T-cell (primary cell): ENCODE data around the gene SMC4. TPM values are rescaled to one million over a fixed set of nuclear protein-coding genes. Genes with fewer than 3 reads are reported as not detected.
A peak's percentile ranks its signal among the peaks of the same experiment; 100 is the strongest.

Source experiments
- ATAC-seq, 4 experiments: fragments of 200-7000 bp in 3 of 4; fragments of 150-1000 bp in 1 of 4; cut with Tn5 transposase; replicated peaks in 1 of 4; 1 replicate in 3 of 4; 2 replicates in 1 of 4; pipeline ENCODE4 v1.10.0; 2021; ENCODE audit warnings: moderate library complexity in 3 of 4, mild to moderate bottlenecking in 2 of 4, moderate number of reproducible peaks in 1 of 4
- CTCF ChIA-PET, 2 donors: fragments of 300-600 bp; sonication (Branson Sonifier 250); formaldehyde crosslinking; loops; one replicate each; lab custom pipeline; 2022; ENCODE audit warnings: antibody characterized with exemption in 2 of 2; lab: Charles Lee
- POLR2A ChIA-PET, 2 donors: fragments of 300-600 bp; sonication (Branson Sonifier 250); formaldehyde crosslinking; loops; one replicate each; lab custom pipeline; 2022; ENCODE audit warnings: antibody characterized with exemption in 2 of 2; lab: Charles Lee
- DNase-seq, 35 experiments: peaks; one replicate each; pipeline versions ENCODE4 v3.0.0 to v3.0.0-alpha.2; 2013 to 2023
- H3K27ac ChIP-seq: one replicate; pipeline ENCODE4 v1.5.1; 2013; ENCODE audit warnings: low read length
- H3K27me3 ChIP-seq, 2 experiments: replicated peaks in 1 of 2; 1 replicate in 1 of 2; 2 replicates in 1 of 2; pipeline versions ENCODE4 v1.6.1 to v1.7.0; 2013; ENCODE audit warnings: low read length in 1 of 2, mixed read lengths in 1 of 2; ENCODE audit not compliant: control insufficient read depth in 2 of 2, insufficient read depth in 2 of 2; ENCODE audit errors: extremely low read depth in 1 of 2
- H3K36me3 ChIP-seq, 2 donors: 1 replicate in 1 of 2; 2 replicates in 1 of 2; pipeline versions ENCODE4 v1.6.1 to v1.7.0; 2013; ENCODE audit warnings: low read length in 1 of 2; ENCODE audit not compliant: control insufficient read depth in 2 of 2, insufficient read depth in 1 of 2; ENCODE audit errors: extremely low read depth in 1 of 2
- H3K4me1 ChIP-seq, 2 experiments: 1 replicate in 1 of 2; 2 replicates in 1 of 2; pipeline versions ENCODE4 v1.6.1 to v1.7.0; 2013; ENCODE audit warnings: low read length in 2 of 2, mixed read lengths in 1 of 2; ENCODE audit not compliant: insufficient read depth in 2 of 2, control insufficient read depth in 1 of 2; ENCODE audit errors: extremely low read depth in 1 of 2
- H3K4me3 ChIP-seq, 2 donors: 1 replicate in 1 of 2; 2 replicates in 1 of 2; pipeline versions ENCODE4 v1.5.1 to v1.7.0; 2013; ENCODE audit warnings: mild to moderate bottlenecking in 2 of 2, low read length in 1 of 2, moderate library complexity in 1 of 2; ENCODE audit not compliant: control insufficient read depth in 1 of 2; ENCODE audit errors: extremely low read depth in 1 of 2
- H3K9me3 ChIP-seq: 2 replicates; pipeline ENCODE4 v1.7.0; 2013
- H3K27ac Mint-ChIP-seq, 2 donors: one replicate each; pipeline ENCODE4 v1.8.0; 2020 to 2021; ENCODE audit warnings: mild to moderate bottlenecking in 2 of 2, mixed read lengths in 2 of 2
- H3K27me3 Mint-ChIP-seq, 2 donors: one replicate each; pipeline ENCODE4 v1.8.0; 2021 to 2022; ENCODE audit warnings: mixed read lengths in 2 of 2
- H3K36me3 Mint-ChIP-seq: one replicate; pipeline ENCODE4 v1.8.0; 2021; ENCODE audit warnings: mixed read lengths
- H3K4me1 Mint-ChIP-seq, 3 donors: one replicate each; pipeline ENCODE4 v1.8.0; 2020 to 2022; ENCODE audit warnings: mixed read lengths in 3 of 3, mild to moderate bottlenecking in 1 of 3
- H3K4me3 Mint-ChIP-seq, 3 donors: one replicate each; pipeline ENCODE4 v1.8.0; 2020 to 2022; ENCODE audit warnings: mild to moderate bottlenecking in 3 of 3, mixed read lengths in 3 of 3, moderate library complexity in 3 of 3
- H3K9me3 Mint-ChIP-seq, 3 donors: one replicate each; pipeline ENCODE4 v1.8.0; 2020 to 2022; ENCODE audit warnings: mixed read lengths in 3 of 3
- WGBS: methylation state at CpG from one replicate; pipeline ENCODE4 v1.1.5; 2013; ENCODE audit warnings: missing lambda C conversion rate; ENCODE audit not compliant: insufficient coverage; 5-methylcytosine and 5-hydroxymethylcytosine counted together
- total RNA-seq, 35 experiments: library from RNA in 6 of 35; stranded (reverse) in 6 of 35; fragments of 120-200 nt in 1 of 35; gene quantifications; one replicate each; pipeline versions ENCODE4 v1.2.1 to v1.2.4 and lab custom pipeline; 2013 to 2026

The SMC4 gene
- total RNA-seq, 5 donors from 2014 or later (not counting 1 experiment from before 2014, with no cell fraction given), result 41.9 to 63.1 (median 51.2) TPM

- POLR2A ChIA-PET, result no interaction called here
- H3K4me3 Mint-ChIP-seq, result no peak overlapping the region
- 100% methylated on average over 1 of the region's 2 CpGs for WGBS
- CTCF ChIA-PET, result no interaction called here
- no peak for DNase-seq
- no peak for ATAC-seq
- peaks cover 32 to 37% (median 36%) of the 10 kb centered on the region in 3 donors for H3K4me1 Mint-ChIP-seq
- peaks cover 7 to 14% of the 10 kb centered on the region in 2 experiments for H3K4me1 ChIP-seq
- no peak overlapping the region for H3K4me3 ChIP-seq
- no peaks in the 10 kb centered on the region for H3K27me3 ChIP-seq
- H3K36me3 Mint-ChIP-seq, result peaks cover 49% of the 10 kb centered on the region
- no peak overlapping the region for H3K27ac Mint-ChIP-seq
- no peak overlapping the region for H3K27ac ChIP-seq
- H3K9me3 Mint-ChIP-seq, result no peaks in the 10 kb centered on the region
- no peaks in the 10 kb centered on the region for H3K9me3 ChIP-seq
- H3K36me3 ChIP-seq, result peaks cover 0 to 52% of the 10 kb centered on the region in 2 donors
- no peaks in the 10 kb centered on the region for H3K27me3 Mint-ChIP-seq
Observed at GRCh38 chr3:160434071-160434470, 34.6 kb downstream of the SMC4 start.

- ATAC-seq, result no peak
- Mint-ChIP-seq H3K27ac (no peak overlapping the region), H3K4me3 (no peak overlapping the region), H3K9me3 (no peaks in the 10 kb centered on the region), H3K36me3 (peaks cover 58% of the 10 kb centered on the region), H3K4me1 (peaks cover 40 to 44% (median 43%) of the 10 kb centered on the region in 3 donors), H3K27me3 (no peaks in the 10 kb centered on the region)
- ChIA-PET CTCF (interaction anchor here (0.6 to 1.3 kb wide), 2 partner anchors 16 to 35 kb away, joined by 3 read pairs; no protein-coding TSS in a partner anchor), POLR2A (interaction anchor here (0.5 to 0.6 kb wide), 2 partner anchors 26 to 97 kb away, joined by 6 to 17 read pairs; no protein-coding TSS in a partner anchor)
- H3K27ac ChIP-seq, result no peak overlapping the region
- H3K27me3 ChIP-seq, result no peaks in the 10 kb centered on the region
- H3K4me1 ChIP-seq, result peaks cover 7 to 14% of the 10 kb centered on the region in 2 experiments
- no peak overlapping the region for H3K4me3 ChIP-seq
- DNase-seq, result no peak
- H3K9me3 ChIP-seq, result no peaks in the 10 kb centered on the region
- H3K36me3 ChIP-seq, result peaks cover 0 to 55% of the 10 kb centered on the region in 2 donors
- WGBS, result 100% methylated on average over 1 of the region's 2 CpGs
Observed at GRCh38 chr3:160435095-160435494, 35.6 kb downstream of the SMC4 start.

- peak overlapping the region; percentile 28 to 31 for H3K27ac Mint-ChIP-seq
Observed at GRCh38 chr3:160435747-160436146, 36.3 kb downstream of the SMC4 start.

GRCh38 chr3:160437083-160437455, 37.6 kb downstream of the SMC4 start:
- POLR2A ChIA-PET, result interaction anchor here in 1 of 2 donors (1.3 kb wide), 1 partner anchor 12 kb away, joined by 4 read pairs; no protein-coding TSS in a partner anchor

More at GRCh38 chr3:160435747-160436146, 36.3 kb downstream of the SMC4 start:
- ATAC-seq (no peak), DNase-seq (no peak)
- Mint-ChIP-seq H3K36me3 (peaks cover 60% of the 10 kb centered on the region), H3K4me1 (peaks cover 40 to 48% (median 46%) of the 10 kb centered on the region in 3 donors), H3K4me3 (no peak overlapping the region), H3K27me3 (no peaks in the 10 kb centered on the region), H3K9me3 (no peaks in the 10 kb centered on the region)
- Histone ChIP-seq H3K27ac (no peak overlapping the region), H3K27me3 (no peaks in the 10 kb centered on the region), H3K36me3 (peaks cover 0 to 51% of the 10 kb centered on the region in 2 donors), H3K9me3 (no peaks in the 10 kb centered on the region), H3K4me3 (no peak overlapping the region), H3K4me1 (peaks cover 7 to 14% of the 10 kb centered on the region in 2 experiments)
- POLR2A ChIA-PET, result interaction anchor here (0.5 to 0.6 kb wide), 2 partner anchors 43 to 773 kb away, joined by 3 to 4 read pairs; no protein-coding TSS in a partner anchor
- whole genome bisulfite sequencing, result no CpG with 5 or more reads among the region's 1 CpG
- CTCF ChIA-PET, result interaction anchor here (0.6 to 1.3 kb wide), 3 partner anchors 15 to 23 kb away, joined by 3 to 6 read pairs (median 3); no protein-coding TSS in a partner anchor

GRCh38 chr3:160440687-160441086, 41.2 kb downstream of the SMC4 start:
- CTCF ChIA-PET, result no interaction called here

More at GRCh38 chr3:160437083-160437455, 37.6 kb downstream of the SMC4 start:
- 90% methylated on average over 4 of the region's 5 CpGs for WGBS
- no peaks in the 10 kb centered on the region for H3K9me3 Mint-ChIP-seq
- ATAC-seq (no peak), DNase-seq (no peak)
- Histone ChIP-seq H3K27ac (no peak overlapping the region), H3K27me3 (no peaks in the 10 kb centered on the region), H3K4me3 (no peak overlapping the region), H3K9me3 (no peaks in the 10 kb centered on the region), H3K36me3 (peaks cover 0 to 39% of the 10 kb centered on the region in 2 donors), H3K4me1 (peaks cover 7 to 14% of the 10 kb centered on the region in 2 experiments)
- no peak overlapping the region for H3K4me3 Mint-ChIP-seq
- no peak overlapping the region for H3K27ac Mint-ChIP-seq
- H3K4me1 Mint-ChIP-seq, result peaks cover 45 to 55% (median 53%) of the 10 kb centered on the region in 3 donors
- H3K27me3 Mint-ChIP-seq, result no peaks in the 10 kb centered on the region
- CTCF ChIA-PET, result no interaction called here
- peaks cover 57% of the 10 kb centered on the region for H3K36me3 Mint-ChIP-seq

GRCh38 chr3:160444411-160444810, 45.0 kb downstream of the SMC4 start:
- DNase-seq (no peak), ATAC-seq (no peak)
- H3K36me3 ChIP-seq, result peaks cover 0 to 2% of the 10 kb centered on the region in 2 donors
- H3K27me3 Mint-ChIP-seq, result no peaks in the 10 kb centered on the region
- no peak overlapping the region for H3K4me3 Mint-ChIP-seq
- peaks cover 35% of the 10 kb centered on the region for H3K36me3 Mint-ChIP-seq
- no peak overlapping the region for H3K27ac ChIP-seq
- peaks cover 38 to 63% (median 57%) of the 10 kb centered on the region in 3 donors for H3K4me1 Mint-ChIP-seq
- ChIA-PET CTCF (interaction anchor here in 1 of 2 donors (0.7 kb wide), 1 partner anchor 119 kb away, joined by 3 read pairs; no protein-coding TSS in a partner anchor), POLR2A (no interaction called here)
- no peaks in the 10 kb centered on the region for H3K9me3 ChIP-seq
- no peaks in the 10 kb centered on the region for H3K9me3 Mint-ChIP-seq
- no peak overlapping the region for H3K4me3 ChIP-seq
- peaks cover 7 to 18% of the 10 kb centered on the region in 2 experiments for H3K4me1 ChIP-seq
- H3K27me3 ChIP-seq, result no peaks in the 10 kb centered on the region
- no CpG with 5 or more reads among the region's 1 CpG for WGBS
- H3K27ac Mint-ChIP-seq, result no peak overlapping the region

More at GRCh38 chr3:160440687-160441086, 41.2 kb downstream of the SMC4 start:
- H3K4me1 ChIP-seq, result peaks cover 12% of the 10 kb centered on the region in 2 experiments
- H3K4me3 Mint-ChIP-seq, result no peak overlapping the region
- no peak overlapping the region for H3K27ac Mint-ChIP-seq
- H3K9me3 ChIP-seq, result no peaks in the 10 kb centered on the region
- peaks cover 55 to 59% (median 58%) of the 10 kb centered on the region in 3 donors for H3K4me1 Mint-ChIP-seq
- no peaks in the 10 kb centered on the region for H3K27me3 Mint-ChIP-seq
- peaks cover 53% of the 10 kb centered on the region for H3K36me3 Mint-ChIP-seq
- POLR2A ChIA-PET, result no interaction called here
- DNase-seq (no peak), ATAC-seq (no peak)
- H3K9me3 Mint-ChIP-seq, result no peaks in the 10 kb centered on the region
- H3K27me3 ChIP-seq, result no peaks in the 10 kb centered on the region
- no peak overlapping the region for H3K27ac ChIP-seq
- 100% methylated on average over 1 of the region's 7 CpGs for WGBS
- H3K4me3 ChIP-seq, result no peak overlapping the region
- H3K36me3 ChIP-seq, result peaks cover 0 to 14% of the 10 kb centered on the region in 2 donors
